Lung (tissue), 12 donors: ENCODE measurements around the gene RPS24. TPM values are rescaled to one million over a fixed set of nuclear protein-coding genes. Genes with fewer than 3 reads are reported as not detected.

Experiments
- ATAC-seq: fragments of 200-7000 bp; cut with Tn5 transposase; one replicate; pipeline ENCODE4 v1.9.1; 2020; ENCODE audit warnings: moderate number of reproducible peaks; ENCODE audit not compliant: insufficient read depth, low FRiP score
- DNase-seq, 3 donors: peaks; one replicate each; pipeline ENCODE4 v3.0.0-alpha.2; 2013 to 2017
- H3K27ac ChIP-seq, 2 donors: one replicate each; pipeline ENCODE4 v1.5.1; 2013; ENCODE audit warnings: mild to moderate bottlenecking in 2 of 2, moderate library complexity in 2 of 2, control low read depth in 1 of 2, inconsistent platforms in 1 of 2, low read depth in 1 of 2, low read length in 1 of 2
- H3K27me3 ChIP-seq, 3 donors: one replicate each; pipeline ENCODE4 v1.5.1; 2013; ENCODE audit warnings: low read length in 2 of 3; ENCODE audit not compliant: control insufficient read depth in 3 of 3, insufficient read depth in 3 of 3
- H3K36me3 ChIP-seq, 4 donors: one replicate each; pipeline ENCODE4 v1.5.1; 2013; ENCODE audit warnings: low read length in 4 of 4, mild to moderate bottlenecking in 1 of 4, moderate library complexity in 1 of 4; ENCODE audit not compliant: control insufficient read depth in 4 of 4, insufficient read depth in 4 of 4
- H3K4me1 ChIP-seq, 5 donors: one replicate each; pipeline ENCODE4 v1.5.1; 2013; ENCODE audit warnings: low read length in 5 of 5, mild to moderate bottlenecking in 2 of 5, moderate library complexity in 1 of 5; ENCODE audit not compliant: control insufficient read depth in 5 of 5, insufficient read depth in 5 of 5
- H3K4me3 ChIP-seq: one replicate; pipeline ENCODE4 v1.5.1; 2013; ENCODE audit warnings: mild to moderate bottlenecking, control low read depth, moderate library complexity
- H3K9ac ChIP-seq, 2 donors: one replicate each; pipeline ENCODE4 v1.5.1; 2013; ENCODE audit warnings: low read length in 2 of 2, control low read depth in 1 of 2; ENCODE audit not compliant: insufficient read depth in 1 of 2
- H3K9me3 ChIP-seq, 4 donors: one replicate each; pipeline ENCODE4 v1.5.1; 2013; ENCODE audit warnings: low read length in 3 of 4, mild to moderate bottlenecking in 1 of 4, moderate library complexity in 1 of 4; ENCODE audit not compliant: control insufficient read depth in 4 of 4, insufficient read depth in 3 of 4
- WGBS, 2 donors: extraction: QIAGEN DNeasy Blood & Tissue Kit; methylation state at CpG; one replicate each; pipeline ENCODE4 v1.1.7; 2013; 5-methylcytosine and 5-hydroxymethylcytosine counted together
- polyA plus RNA-seq, 2 donors: library from polyadenylated mRNA; stranded (reverse); fragments of 200-250 nt; gene quantifications; one replicate each; pipeline ENCODE4 v1.2.1, GENCODE V29; 2013
- total RNA-seq, 2 donors: library from RNA; depleted of rRNA in 1 of 2; stranded (reverse); fragments of >200 nt in 1 of 2; gene quantifications; one replicate each; pipeline ENCODE4 v1.2.1, GENCODE V29; 2014 to 2021
- TF ChIP-seq, protein P1 (sequence below): IDR thresholded peaks from 2 replicates; pipeline ENCODE4 v1.5.1; 2012; ENCODE audit warnings: mild to moderate bottlenecking; ENCODE audit errors: control extremely low read depth, extremely low read depth
- donor health status: control.
- donor health status: control.
- donor health status: Bipolar disorder and iron deficiency.
- donor health status: healthy.
- donor health status: DM: yes; HTN: yes; CAD: no.

The RPS24 gene
- total and polyA plus RNA-seq, 4 donors, result 1,037 to 8,225 (median 2,823) TPM

DNA sequence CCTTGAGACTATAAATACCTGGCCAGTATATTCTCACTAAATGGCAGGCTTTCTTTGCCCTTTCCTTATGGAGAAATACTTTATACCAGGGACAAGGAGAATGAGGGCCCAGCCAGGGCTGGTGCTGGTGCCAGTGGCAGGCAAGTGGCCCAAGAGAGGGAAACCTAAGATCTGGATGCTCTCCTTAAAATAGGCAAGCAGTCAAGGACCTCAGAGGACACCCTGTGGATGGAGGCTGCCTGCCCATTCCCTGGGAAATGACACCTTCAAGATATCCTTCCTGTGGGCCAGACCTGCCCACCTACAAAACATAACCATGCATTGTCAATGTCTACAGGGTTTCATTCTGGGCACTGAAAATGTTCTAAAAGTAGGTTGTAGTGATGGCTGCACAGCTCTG is 33.5 kb upstream of the RPS24 start:
- TF ChIP-seq, protein P1, sequence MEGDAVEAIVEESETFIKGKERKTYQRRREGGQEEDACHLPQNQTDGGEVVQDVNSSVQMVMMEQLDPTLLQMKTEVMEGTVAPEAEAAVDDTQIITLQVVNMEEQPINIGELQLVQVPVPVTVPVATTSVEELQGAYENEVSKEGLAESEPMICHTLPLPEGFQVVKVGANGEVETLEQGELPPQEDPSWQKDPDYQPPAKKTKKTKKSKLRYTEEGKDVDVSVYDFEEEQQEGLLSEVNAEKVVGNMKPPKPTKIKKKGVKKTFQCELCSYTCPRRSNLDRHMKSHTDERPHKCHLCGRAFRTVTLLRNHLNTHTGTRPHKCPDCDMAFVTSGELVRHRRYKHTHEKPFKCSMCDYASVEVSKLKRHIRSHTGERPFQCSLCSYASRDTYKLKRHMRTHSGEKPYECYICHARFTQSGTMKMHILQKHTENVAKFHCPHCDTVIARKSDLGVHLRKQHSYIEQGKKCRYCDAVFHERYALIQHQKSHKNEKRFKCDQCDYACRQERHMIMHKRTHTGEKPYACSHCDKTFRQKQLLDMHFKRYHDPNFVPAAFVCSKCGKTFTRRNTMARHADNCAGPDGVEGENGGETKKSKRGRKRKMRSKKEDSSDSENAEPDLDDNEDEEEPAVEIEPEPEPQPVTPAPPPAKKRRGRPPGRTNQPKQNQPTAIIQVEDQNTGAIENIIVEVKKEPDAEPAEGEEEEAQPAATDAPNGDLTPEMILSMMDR, result no peak
- no peaks in the 10 kb centered on the region for H3K27me3 ChIP-seq
- no peaks in the 10 kb centered on the region for H3K4me1 ChIP-seq
- DNase-seq (no peak), ATAC-seq (no peak)
- H3K9ac ChIP-seq, result no peak overlapping the region
- peaks cover 17 to 46% (median 34%) of the 10 kb centered on the region in 4 donors for H3K36me3 ChIP-seq
- H3K4me3 ChIP-seq, result no peak overlapping the region
- H3K27ac ChIP-seq, result no peak overlapping the region
- no peaks in the 10 kb centered on the region for H3K9me3 ChIP-seq

DNA sequence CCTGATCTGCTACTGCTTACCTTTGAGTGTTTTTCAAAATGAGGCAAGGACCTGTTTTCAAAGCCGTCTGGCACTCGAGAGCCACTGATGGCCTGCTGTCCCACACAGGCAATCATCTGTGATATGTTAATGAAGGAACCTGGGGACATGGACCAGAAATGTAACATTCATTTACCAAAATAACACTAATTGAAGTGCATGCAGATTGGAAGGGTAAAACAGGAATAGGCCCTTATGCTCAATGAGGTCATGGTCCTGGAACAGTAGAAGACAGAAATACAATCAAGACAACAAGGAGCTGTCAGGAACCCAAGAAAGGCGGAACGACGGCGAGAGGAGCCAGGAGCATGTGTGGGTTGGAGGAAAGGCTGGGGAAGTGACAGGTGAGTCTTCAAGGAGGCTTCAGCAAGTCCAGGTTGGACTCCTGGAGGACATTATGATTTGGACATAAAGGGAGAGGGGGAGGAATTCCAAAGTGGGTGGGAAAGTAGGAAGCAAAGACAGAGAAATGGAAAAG is 32.6 kb upstream of the RPS24 start:
- H3K9ac ChIP-seq, result no peak overlapping the region
- H3K9me3 ChIP-seq, result no peaks in the 10 kb centered on the region
- TF ChIP-seq, protein P1, result no peak
- H3K36me3 ChIP-seq, result peaks cover 17 to 52% (median 37%) of the 10 kb centered on the region in 4 donors
- no peak overlapping the region for H3K4me3 ChIP-seq
- H3K4me1 ChIP-seq, result no peaks in the 10 kb centered on the region
- H3K27ac ChIP-seq, result no peak overlapping the region
- ATAC-seq (no peak), DNase-seq (no peak)
- no peaks in the 10 kb centered on the region for H3K27me3 ChIP-seq
- WGBS, 2 donors, result 94% methylated on average over 6 of the region's 6 CpGs

DNA sequence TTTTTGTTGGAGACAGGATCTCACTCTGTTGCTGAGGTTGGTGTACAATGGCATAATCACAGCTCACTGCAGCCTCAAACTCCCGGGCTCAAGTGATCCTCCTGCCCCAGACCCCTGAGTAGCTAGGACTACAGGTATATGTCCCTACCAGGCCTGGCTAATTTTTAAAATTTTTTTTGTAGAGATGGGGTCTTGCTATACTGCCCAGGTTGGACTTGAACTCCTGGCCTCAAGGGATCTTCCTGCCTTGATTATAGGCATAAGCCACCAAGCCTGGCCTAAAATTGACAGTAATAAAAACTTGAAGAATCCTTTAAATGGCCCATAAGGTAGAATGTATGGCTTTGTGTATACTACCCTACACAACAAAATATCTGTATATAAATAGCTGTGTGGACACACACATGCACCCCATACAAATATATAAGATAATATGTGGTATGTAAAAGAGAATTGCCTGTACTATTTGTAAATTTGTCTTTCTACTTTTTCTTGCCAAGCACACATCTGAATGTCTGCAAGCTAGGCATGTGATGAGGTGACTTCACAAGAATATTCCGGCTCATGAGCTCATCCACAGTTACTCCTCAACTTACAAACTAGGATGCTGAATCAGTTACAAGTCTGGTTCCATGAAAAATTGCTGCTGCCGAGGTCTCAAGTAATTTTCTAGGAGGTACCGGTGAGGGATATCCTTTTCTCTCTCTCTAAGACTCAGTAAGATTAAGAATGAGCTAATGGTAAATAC is 30.9 kb upstream of the RPS24 start:
- DNase-seq (no peak), ATAC-seq (no peak)
- peaks cover 17 to 60% (median 41%) of the 10 kb centered on the region in 4 donors for H3K36me3 ChIP-seq
- no peak overlapping the region for H3K9ac ChIP-seq
- no peaks in the 10 kb centered on the region for H3K4me1 ChIP-seq
- TF ChIP-seq, protein P1, result no peak
- H3K9me3 ChIP-seq, result no peaks in the 10 kb centered on the region
- no peaks in the 10 kb centered on the region for H3K27me3 ChIP-seq
- WGBS, 2 donors, result 92 to 98% methylated on average over 4 of the region's 4 CpGs
- H3K4me3 ChIP-seq, result no peak overlapping the region
- no peak overlapping the region for H3K27ac ChIP-seq
